Ramos (cell line): Measurements from ENCODE around the gene RBCK1.
"Not testable (repeated sequence)": the region's sequence is repeated elsewhere in the genome, so short reads cannot be mapped to it uniquely, and the experiment has no call there.

Experiments used
- in situ Hi-C: fragments of 300-500 bp; cut with MboI; formaldehyde crosslinking; loops from one replicate; pipeline ENCODE4 v1.14.3; 2022; ENCODE audit warnings: low sequenced_read_pairs; ENCODE audit not compliant: unreplicated experiment

The RBCK1 gene

GRCh38 chr20:407953-408842 is at the start of gene RBCK1:
TSS of gene RBCK1 (plus strand) at chr20:408299. CDS start at chr20:408758, 459 bp downstream.
- in situ Hi-C loops, result no loop called here

- in situ Hi-C loops, result loop anchor here (5.0 kb wide), 1 partner anchor 288 kb away; no protein-coding TSS in a partner anchor
Observed at GRCh38 chr20:358891-359555, 49.1 kb upstream of the RBCK1 start.

GRCh38 chr20:361561-361960 is 46.5 kb upstream of the RBCK1 start:
- in situ Hi-C loops, result no loop called here

GRCh38 chr20:362271-363254 is 45.5 kb upstream of the RBCK1 start:
- in situ Hi-C loops, result no loop called here

GRCh38 chr20:363319-364078 is 44.6 kb upstream of the RBCK1 start:
- in situ Hi-C loops, result no loop called here

- in situ Hi-C loops, result no loop called here
Observed at GRCh38 chr20:364905-365794, 42.9 kb upstream of the RBCK1 start.

- in situ Hi-C loops, result no loop called here
Observed at GRCh38 chr20:366041-366718, 41.9 kb upstream of the RBCK1 start.

- in situ Hi-C loops, result no loop called here
Observed at GRCh38 chr20:366719-367485, 41.2 kb upstream of the RBCK1 start.

GRCh38 chr20:367486-367887 is 40.6 kb upstream of the RBCK1 start:
- in situ Hi-C loops, result no loop called here

GRCh38 chr20:368915-369314 is 39.2 kb upstream of the RBCK1 start:
- in situ Hi-C loops, result no loop called here

- in situ Hi-C loops, result no loop called here
Observed at GRCh38 chr20:370151-370600, 37.9 kb upstream of the RBCK1 start.

- in situ Hi-C loops, result no loop called here
Observed at GRCh38 chr20:370977-371754, 36.9 kb upstream of the RBCK1 start.

GRCh38 chr20:371755-372542 is 36.1 kb upstream of the RBCK1 start:
- in situ Hi-C loops, result no loop called here

- in situ Hi-C loops, result not testable (repeated sequence)
Observed at GRCh38 chr20:372543-373082, 35.5 kb upstream of the RBCK1 start.

GRCh38 chr20:373171-373890 is 34.8 kb upstream of the RBCK1 start:
- in situ Hi-C loops, result no loop called here
